Measurements from ENCODE around the gene MMP25.

The MMP25 gene

DNA sequence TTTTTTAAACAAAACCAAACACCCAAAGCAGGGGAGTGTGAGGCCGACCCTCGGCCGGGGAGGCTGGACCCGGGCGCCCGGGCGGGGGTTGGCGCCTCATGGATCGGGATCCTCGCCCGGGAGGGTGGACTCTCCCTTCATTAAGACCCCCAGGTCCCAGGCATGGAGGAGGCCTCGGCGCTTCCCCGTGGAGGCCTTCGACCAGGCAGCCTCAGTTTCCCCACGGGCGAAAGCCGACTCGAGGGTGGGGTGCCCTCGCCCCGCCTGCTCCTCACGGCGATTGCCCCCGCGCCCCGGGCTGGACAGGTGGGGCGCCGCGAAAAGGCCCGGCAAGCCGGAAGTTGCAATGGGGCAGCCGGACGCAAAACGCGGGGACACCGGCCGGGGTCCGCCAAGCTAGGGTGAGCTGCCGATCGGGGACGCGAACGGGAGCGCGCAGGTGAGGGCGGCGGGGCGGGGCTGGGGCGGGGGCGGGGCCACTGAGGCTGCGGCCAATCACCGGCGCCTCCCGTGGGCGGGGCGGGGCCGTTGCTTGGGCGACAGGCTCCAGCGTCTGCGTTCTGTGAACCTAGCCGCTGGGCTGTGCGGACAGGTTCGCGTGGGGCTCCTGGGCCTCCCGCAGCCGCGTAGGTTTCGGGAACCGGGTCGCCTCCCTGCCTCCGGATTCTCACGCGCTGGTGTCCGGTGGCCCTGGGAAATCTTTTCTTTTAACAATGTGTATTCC, 60.0 kb downstream of the MMP25 start:
- Mint-ChIP-seq H3K27ac (peak overlapping the region; percentile 90), H3K4me1 (ENCODE audit: low read depth) (peaks cover 16% of the 10 kb centered on the region), H3K36me3 (ENCODE audit: low read depth) (no peaks in the 10 kb centered on the region), H3K4me3 (peak overlapping the region; percentile 86), H3K9me3 (no peaks in the 10 kb centered on the region), H3K27me3 (ENCODE audit: low read depth) (peaks cover 3% of the 10 kb centered on the region)
